HCT116 (cell line): ENCODE results near the gene CBX4. TPM values are rescaled to one million over a fixed set of nuclear protein-coding genes. Genes with fewer than 3 reads are reported as not detected.

Source experiments
- ATAC-seq: fragments of 200-7000 bp; cut with Tn5 transposase; 2 replicates; pipeline ENCODE4 v1.9.1; 2020; ENCODE audit warnings: mild to moderate bottlenecking, moderate library complexity
- Bru-seq: library from RNA; stranded (reverse); fragments of 400-500 nt; gene quantifications from one replicate; lab custom pipeline; 2021; lab: Mats Ljungman, UMichigan
- BruChase-seq, 2 experiments: library from RNA; stranded (reverse); fragments of 400-500 nt; gene quantifications; one replicate each; lab custom pipeline; 2021; lab: Mats Ljungman, UMichigan
- BruUV-seq: library from RNA; stranded (reverse); fragments of 400-500 nt; replicated peaks from 2 replicates; lab custom pipeline; 2021; lab: Mats Ljungman, UMichigan
- CTCF ChIA-PET: fragments of 300-600 bp; sonication (Branson Sonifier 250); formaldehyde crosslinking; loops from one replicate; lab custom pipeline; 2021; ENCODE audit warnings: antibody characterized with exemption; lab: Charles Lee
- POLR2A ChIA-PET: fragments of 300-600, 350-600 bp; sonication (Branson Sonifier 250); formaldehyde crosslinking; loops from one replicate; lab custom pipeline; 2021; ENCODE audit warnings: antibody characterized with exemption; lab: Charles Lee
- RAD21 ChIA-PET, 2 experiments: fragments of 300-600 bp; sonication (Branson Sonifier 250); formaldehyde crosslinking; loops; one replicate each; lab custom pipeline; 2023; ENCODE audit warnings: low total read pairs in 2 of 2; ENCODE audit not compliant: uncharacterized antibody in 2 of 2, unreplicated experiment in 2 of 2, low non-redundant PET in 1 of 2; lab: Charles Lee
- DNase-seq: peaks from one replicate; pipeline ENCODE4 v3.0.0-alpha.2; 2010; ENCODE audit warnings: low read depth, low spot score
- H2AFZ ChIP-seq: fragments of 200-600 bp; shearing (Covaris generic), sonication (generic); 2 replicates; pipeline ENCODE4 v1.6.1; 2017; ENCODE audit warnings: low read depth, mixed run types, mixed read lengths, antibody characterized with exemption, low read length; ENCODE audit not compliant: poor library complexity, severe bottlenecking
- H3K27ac ChIP-seq: 2 replicates; pipeline ENCODE4 v1.5.1; 2012; ENCODE audit warnings: low read depth, low read length
- H3K27me3 ChIP-seq: fragments of 200-600 bp; sonication (generic); 2 replicates; pipeline ENCODE4 v1.6.1; 2016; ENCODE audit warnings: mixed run types, low read length, mixed read lengths; ENCODE audit not compliant: insufficient read depth
- H3K36me3 ChIP-seq, 2 experiments: fragments of 200-500 bp in 1 of 2; fragments of 200-600 bp in 1 of 2; sonication (Bioruptor generic) in 1 of 2; sonication (generic) in 1 of 2; 2 replicates each; pipeline versions ENCODE4 v1.5.1 to v1.6.1; 2014 to 2016; ENCODE audit warnings: low read length in 2 of 2, inconsistent platforms in 1 of 2, mixed read lengths in 1 of 2, mixed run types in 1 of 2; ENCODE audit not compliant: insufficient read depth in 2 of 2, control insufficient read depth in 1 of 2
- H3K4me1 ChIP-seq, 2 experiments: fragments of 200-600 bp in 1 of 2; sonication (generic) in 1 of 2; 2 replicates each; pipeline versions ENCODE4 v1.5.1 to v1.6.1; 2012 to 2017; ENCODE audit warnings: low read length in 2 of 2, inconsistent platforms in 1 of 2, mild to moderate bottlenecking in 1 of 2, mixed read lengths in 1 of 2, mixed run types in 1 of 2, moderate library complexity in 1 of 2; ENCODE audit not compliant: insufficient read depth in 2 of 2, control insufficient read depth in 1 of 2
- H3K4me2 ChIP-seq: fragments of 200-600 bp; sonication (generic); 2 replicates; pipeline ENCODE4 v1.6.1; 2017; ENCODE audit warnings: mixed run types, low read length, mixed read lengths
- H3K4me3 ChIP-seq, 2 experiments: fragments of 200-600 bp in 1 of 2; sonication (generic) in 1 of 2; replicated peaks in 1 of 2; 2 replicates each; pipeline ENCODE4 v1.5.1; 2011 to 2016; ENCODE audit warnings: low read length in 2 of 2, control low read depth in 1 of 2, low read depth in 1 of 2, mild to moderate bottlenecking in 1 of 2, mixed read lengths in 1 of 2, mixed run types in 1 of 2
- H3K79me2 ChIP-seq: fragments of 200-600 bp; sonication (generic); 2 replicates; pipeline ENCODE4 v1.6.1; 2017; ENCODE audit warnings: mild to moderate bottlenecking, mixed run types, low read length, moderate library complexity, mixed read lengths; ENCODE audit not compliant: insufficient read depth
- H3K9ac ChIP-seq: fragments of 200-600 bp; sonication (generic); 2 replicates; pipeline ENCODE4 v1.6.1; 2016; ENCODE audit warnings: low read length, mixed read lengths
- H3K9me2 ChIP-seq: fragments of 200-600 bp; sonication (generic), shearing (Covaris generic); 2 replicates; pipeline ENCODE4 v1.6.1; 2017; ENCODE audit warnings: mixed run types, mild to moderate bottlenecking, moderate library complexity; ENCODE audit not compliant: insufficient read depth
- H3K9me3 ChIP-seq, 2 experiments: fragments of 200-500 bp in 1 of 2; fragments of 200-600 bp in 1 of 2; sonication (Bioruptor generic) in 1 of 2; sonication (generic) in 1 of 2; 2 replicates each; pipeline ENCODE4 v1.6.1; 2014 to 2017; ENCODE audit warnings: low read length in 2 of 2, mixed read lengths in 2 of 2, inconsistent platforms in 1 of 2, low read depth in 1 of 2, mild to moderate bottlenecking in 1 of 2, mixed run types in 1 of 2, moderate library complexity in 1 of 2; ENCODE audit not compliant: control insufficient read depth in 1 of 2, insufficient read depth in 1 of 2
- H4K20me1 ChIP-seq: fragments of 200-600 bp; sonication (generic), shearing (Covaris generic); 2 replicates; pipeline ENCODE4 v1.6.1; 2017; ENCODE audit warnings: mixed run types, mild to moderate bottlenecking, moderate library complexity; ENCODE audit not compliant: insufficient read depth
- ATF3 ChIP-seq: IDR thresholded peaks from 2 replicates; pipeline ENCODE4 v1.6.1; 2012
- CBX3 ChIP-seq: IDR thresholded peaks from 2 replicates; pipeline ENCODE4 v1.6.1; 2012; ENCODE audit warnings: low read depth
- CEBPB ChIP-seq: IDR thresholded peaks from 2 replicates; pipeline ENCODE4 v1.6.1; 2012; ENCODE audit warnings: low read depth
- ELF1 ChIP-seq: IDR thresholded peaks from 2 replicates; pipeline ENCODE4 v1.6.1; 2012; ENCODE audit warnings: low read depth, borderline replicate concordance
- EZH2 ChIP-seq: fragments of 200-600 bp; sonication (generic); IDR thresholded peaks from 2 replicates; pipeline ENCODE4 v1.6.1; 2017; ENCODE audit warnings: antibody characterized with exemption, mixed run types
- EZH2phosphoT487 ChIP-seq: fragments of 200-600 bp; IDR thresholded peaks from 2 replicates; pipeline ENCODE4 v1.6.1; 2018; ENCODE audit warnings: antibody characterized with exemption, borderline replicate concordance
- JUND ChIP-seq: IDR thresholded peaks from 2 replicates; pipeline ENCODE4 v1.6.1; 2012
- POLR2AphosphoS5 ChIP-seq: IDR thresholded peaks from 2 replicates; pipeline ENCODE4 v1.6.1; 2011; ENCODE audit warnings: mild to moderate bottlenecking, low read depth, low read length, moderate library complexity
- RAD21 ChIP-seq: IDR thresholded peaks from 2 replicates; pipeline ENCODE4 v1.6.1; 2012; ENCODE audit warnings: low read depth, mild to moderate bottlenecking
- SIN3A ChIP-seq: IDR thresholded peaks from 2 replicates; pipeline ENCODE4 v1.6.1; 2012; ENCODE audit warnings: low read depth
- SP1 ChIP-seq: IDR thresholded peaks from 2 replicates; pipeline ENCODE4 v1.6.1; 2012; ENCODE audit warnings: low read depth
- SRF ChIP-seq: IDR thresholded peaks from 2 replicates; pipeline ENCODE4 v1.6.1; 2012; ENCODE audit warnings: low read depth
- TCF7L2 ChIP-seq: IDR thresholded peaks from 2 replicates; pipeline ENCODE4 v1.7.0; 2011; ENCODE audit warnings: borderline replicate concordance, inconsistent platforms; ENCODE audit not compliant: insufficient read depth, insufficient read length; ENCODE audit errors: extremely low read depth
- YY1 ChIP-seq: IDR thresholded peaks from 2 replicates; pipeline ENCODE4 v1.6.1; 2011; ENCODE audit warnings: low read length, low read depth, moderate library complexity, mild to moderate bottlenecking; ENCODE audit not compliant: insufficient replicate concordance; ENCODE audit errors: extremely low read depth
- ZBTB33 ChIP-seq: IDR thresholded peaks from 2 replicates; pipeline ENCODE4 v1.6.1; 2011; ENCODE audit warnings: mild to moderate bottlenecking, low read length, moderate library complexity; ENCODE audit not compliant: insufficient replicate concordance; ENCODE audit errors: extremely low read depth
- ZNF274 ChIP-seq: fragments of 200-500 bp; sonication (Bioruptor generic); IDR thresholded peaks from 2 replicates; pipeline ENCODE4 v1.6.1; 2014; ENCODE audit warnings: mild to moderate bottlenecking, low read depth, low read length, inconsistent platforms
- intact Hi-C: fragments of 100-400 bp; cut with micrococcal nuclease; formaldehyde crosslinking; loops from 2 replicates; pipeline ENCODE4 v1.10.0; 2022
- long read RNA-seq: library from polyadenylated mRNA; unstranded; transcript quantifications from one replicate; pipeline ENCODE4 v2.0.0, GENCODE V29; 2021; ENCODE audit not compliant: unreplicated experiment
- polyA plus RNA-seq: library from polyadenylated mRNA; unstranded; fragments of >200 nt; gene quantifications from 2 replicates; pipeline ENCODE4 v1.2.1, GENCODE V29; 2012; ENCODE audit warnings: missing spikeins
- total RNA-seq: library from RNA; stranded (reverse); gene quantifications from one replicate; pipeline ENCODE4 v1.2.1, GENCODE V29; 2021; ENCODE audit not compliant: unreplicated experiment
- TF ChIP-seq, protein P1 (sequence below), 3 experiments: fragments of 200-600 bp in 1 of 3; sonication (generic) in 1 of 3; IDR thresholded peaks in 2 of 3; conservative IDR thresholded peaks in 1 of 3; 2 replicates each; pipeline ENCODE4 v1.5.1; 2012 to 2017; ENCODE audit warnings: low read depth in 2 of 3, low read length in 2 of 3, antibody characterized with exemption in 1 of 3, borderline replicate concordance in 1 of 3, control low read depth in 1 of 3, mild to moderate bottlenecking in 1 of 3, mixed read lengths in 1 of 3, mixed run types in 1 of 3, moderate library complexity in 1 of 3; ENCODE audit not compliant: insufficient read depth in 1 of 3

The CBX4 gene
- 60.9 TPM for total RNA-seq
- polyA plus RNA-seq = 58.0 and 71.2 TPM in 2 replicates
- percentile 92 among the genes with signal in this experiment for Bru-seq, nascent RNA
- percentile 84 among the genes with signal in this experiment for BruChase-seq, experiment 1, labeled RNA remaining after a 6-hour chase
- BruChase-seq, experiment 2, labeled RNA remaining after a 2-hour chase = percentile 94 among the genes with signal in this experiment
- long read RNA-seq, transcript CBX4-201 (5 exons, 2,664 nt) = major isoform, 25 of 100 reads
- long read RNA-seq, partial matches to known transcripts = 71 of 100 reads
- long read RNA-seq, other reads (novel, unspliced or antisense) = 4 of 100 reads

GRCh38 chr17:79839356-79840268 lies at the start of gene CBX4:
Gene CBX4 (minus strand): TSS chr17:79839440. CDS start chr17:79839251, 189 bp downstream.
- Histone ChIP-seq H3K27ac (peak within 1 kb of the TSS; percentile 94), H4K20me1 (peaks cover 4% of the 10 kb centered on the region; the same call in 1 of the 2 replicates), H3K4me1 (peaks cover 39 to 53% of the 10 kb centered on the region in 2 experiments), H2AFZ (no peak within 1 kb of the TSS), H3K9me2 (no peaks in the 10 kb centered on the region), H3K4me2 (peak within 1 kb of the TSS; percentile 95), H3K4me3 (peak within 1 kb of the TSS; percentile 84 to 95), H3K9ac (peak within 1 kb of the TSS; percentile 79), H3K79me2 (peaks cover 39% of the 10 kb centered on the region), H3K9me3 (no peaks in the 10 kb centered on the region), H3K36me3 (peaks cover 0 to 6% of the 10 kb centered on the region in 2 experiments; a peak in 1 of 4 replicates), H3K27me3 (no peaks in the 10 kb centered on the region)
- ChIA-PET POLR2A (interaction anchor here (0.6 to 2.9 kb wide), 45 partner anchors 9 to 1630 kb away, joined by 3 to 73 read pairs (median 4); partner anchors contain the start of gene CBX8), RAD21 (interaction anchor here (0.6 to 1.2 kb wide), 7 partner anchors 28 to 393 kb away, joined by 3 to 10 read pairs (median 4); partner anchors contain the start of gene CBX8 (in 2 of the 2)), CTCF (interaction anchor here (0.6 to 4.5 kb wide), 38 partner anchors 9 to 1523 kb away, joined by 3 to 67 read pairs (median 4); partner anchors contain the start of gene CBX8)
- TSS peak; percentile 92 for BruUV-seq
- peak; percentile 87 for DNase-seq
- ATAC-seq = peak; percentile 82
- intact Hi-C loops = loop anchor here (2.0 kb wide), 2 partner anchors 29 to 149 kb away; no protein-coding TSS in a partner anchor
- no peak for TF ChIP-seq CBX3
- TF ChIP-seq EZH2phosphoT487 = no peak
- no peak for TF ChIP-seq SRF
- TF ChIP-seq ZBTB33 = no peak
- TF ChIP-seq TCF7L2 = peak; percentile 54
- no peak for TF ChIP-seq ZNF274
- TF ChIP-seq JUND = no peak
- no peak for TF ChIP-seq SP1
- TF ChIP-seq RAD21 = peak; percentile 67
- TF ChIP-seq EZH2 = no peak
- TF ChIP-seq POLR2AphosphoS5 = peak; percentile 91
- TF ChIP-seq, protein P1, sequence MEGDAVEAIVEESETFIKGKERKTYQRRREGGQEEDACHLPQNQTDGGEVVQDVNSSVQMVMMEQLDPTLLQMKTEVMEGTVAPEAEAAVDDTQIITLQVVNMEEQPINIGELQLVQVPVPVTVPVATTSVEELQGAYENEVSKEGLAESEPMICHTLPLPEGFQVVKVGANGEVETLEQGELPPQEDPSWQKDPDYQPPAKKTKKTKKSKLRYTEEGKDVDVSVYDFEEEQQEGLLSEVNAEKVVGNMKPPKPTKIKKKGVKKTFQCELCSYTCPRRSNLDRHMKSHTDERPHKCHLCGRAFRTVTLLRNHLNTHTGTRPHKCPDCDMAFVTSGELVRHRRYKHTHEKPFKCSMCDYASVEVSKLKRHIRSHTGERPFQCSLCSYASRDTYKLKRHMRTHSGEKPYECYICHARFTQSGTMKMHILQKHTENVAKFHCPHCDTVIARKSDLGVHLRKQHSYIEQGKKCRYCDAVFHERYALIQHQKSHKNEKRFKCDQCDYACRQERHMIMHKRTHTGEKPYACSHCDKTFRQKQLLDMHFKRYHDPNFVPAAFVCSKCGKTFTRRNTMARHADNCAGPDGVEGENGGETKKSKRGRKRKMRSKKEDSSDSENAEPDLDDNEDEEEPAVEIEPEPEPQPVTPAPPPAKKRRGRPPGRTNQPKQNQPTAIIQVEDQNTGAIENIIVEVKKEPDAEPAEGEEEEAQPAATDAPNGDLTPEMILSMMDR (IDR thresholded peaks at IDR 0.05 in 2 of 3, conservative IDR thresholded peaks at IDR 0.05 in 1 of 3; ENCODE audit: borderline replicate concordance in 1 of 3, insufficient read depth in 1 of 3, low read depth in 2 of 3, low read length in 2 of 3) = peak; percentile 75 to 96 (median 81)
- TF ChIP-seq YY1 = peak; percentile 68
- no peak for TF ChIP-seq ATF3
- TF ChIP-seq SIN3A = no peak; the same call in 1 of the 2 replicates
- peak; percentile 98 for TF ChIP-seq CEBPB
- TF ChIP-seq ELF1 = no peak
